SK-N-SH (cell line): ENCODE measurements around the gene KRT81. TPM values are rescaled to one million over a fixed set of nuclear protein-coding genes. Genes with fewer than 3 reads are reported as not detected.

Source experiments
- CTCF ChIA-PET: fragments of 300-600, 350-600 bp; formaldehyde crosslinking; extraction: SDS; loops from one replicate; lab custom pipeline; 2021; lab: Yijun Ruan, JAX
- POLR2A ChIA-PET: fragments of 350-600 bp; sonication (Branson Sonifier 250); formaldehyde crosslinking; extraction: SDS; loops from one replicate; lab custom pipeline; 2020; ENCODE audit warnings: antibody characterized with exemption, inconsistent platforms; lab: Yijun Ruan, JAX
- DNase-seq: peaks from one replicate; pipeline ENCODE4 v3.0.0; 2012
- H2AFZ ChIP-seq: fragments of 200-600 bp; sonication (generic); 2 replicates; pipeline ENCODE4 v1.8.1; 2016; ENCODE audit warnings: antibody characterized with exemption, mild to moderate bottlenecking, low read depth
- H3F3A ChIP-seq: fragments of 200-600 bp; sonication (generic); replicated peaks from 2 replicates; pipeline ENCODE3; 2016; ENCODE audit warnings: antibody characterized with exemption, mild to moderate bottlenecking; ENCODE audit not compliant: insufficient read depth
- H3K27ac ChIP-seq, 2 experiments: fragments of 200-500 bp in 1 of 2; fragments of 200-600 bp in 1 of 2; sonication (Bioruptor generic) in 1 of 2; sonication (generic), shearing (Covaris generic) in 1 of 2; 2 replicates each; pipeline versions ENCODE4 v1.5.1 to v1.6.1; 2014 to 2016; ENCODE audit warnings: low read depth in 2 of 2, inconsistent platforms in 1 of 2, low read length in 1 of 2, mild to moderate bottlenecking in 1 of 2, mixed read lengths in 1 of 2
- H3K27me3 ChIP-seq: fragments of 200-600 bp; sonication (generic), shearing (Covaris generic); 2 replicates; pipeline ENCODE4 v1.6.1; 2016; ENCODE audit warnings: mixed run types; ENCODE audit not compliant: insufficient read depth
- H3K36me3 ChIP-seq, 2 experiments: fragments of 200-500 bp in 1 of 2; fragments of 200-600 bp in 1 of 2; sonication (Bioruptor generic) in 1 of 2; sonication (generic) in 1 of 2; replicated peaks in 1 of 2; 2 replicates each; pipeline versions ENCODE3 to v1.5.1; 2014 to 2016; ENCODE audit warnings: low read length in 1 of 2, mild to moderate bottlenecking in 1 of 2; ENCODE audit not compliant: insufficient read depth in 2 of 2, control insufficient read depth in 1 of 2
- H3K4me1 ChIP-seq, 2 experiments: fragments of 200-500 bp in 1 of 2; fragments of 200-600 bp in 1 of 2; sonication (Bioruptor generic) in 1 of 2; sonication (generic), shearing (Covaris generic) in 1 of 2; 2 replicates each; pipeline versions ENCODE4 v1.5.1 to v1.6.1; 2014 to 2016; ENCODE audit warnings: low read depth in 1 of 2, low read length in 1 of 2, mixed run types in 1 of 2; ENCODE audit not compliant: insufficient read depth in 2 of 2, control insufficient read depth in 1 of 2
- H3K4me2 ChIP-seq: fragments of 200-600 bp; sonication (generic), shearing (Covaris generic); 2 replicates; pipeline ENCODE4 v1.6.1; 2017; ENCODE audit warnings: mixed run types
- H3K4me3 ChIP-seq, 2 experiments: fragments of 200-500 bp in 1 of 2; fragments of 200-600 bp in 1 of 2; sonication (Bioruptor generic) in 1 of 2; sonication (generic), shearing (Covaris generic) in 1 of 2; 2 replicates each; pipeline versions ENCODE4 v1.5.1 to v1.8.1; 2014 to 2016; ENCODE audit warnings: low read depth in 2 of 2, inconsistent platforms in 1 of 2, low read length in 1 of 2, mild to moderate bottlenecking in 1 of 2, mixed read lengths in 1 of 2, moderate library complexity in 1 of 2
- H3K79me2 ChIP-seq: fragments of 200-600 bp; sonication (generic); 2 replicates; pipeline ENCODE4 v1.8.1; 2017; ENCODE audit warnings: mild to moderate bottlenecking; ENCODE audit not compliant: insufficient read depth
- H3K9ac ChIP-seq: fragments of 200-600 bp; sonication (generic); 2 replicates; pipeline ENCODE4 v1.6.1; 2017; ENCODE audit warnings: mixed run types
- H3K9me2 ChIP-seq: fragments of 200-600 bp; sonication (generic); 2 replicates; pipeline ENCODE4 v1.6.1; 2017; ENCODE audit warnings: mixed run types
- H3K9me3 ChIP-seq: fragments of 200-600 bp; sonication (generic); 2 replicates; pipeline ENCODE4 v1.6.1; 2017; ENCODE audit warnings: mixed run types, mild to moderate bottlenecking, moderate library complexity
- H4K20me1 ChIP-seq: fragments of 200-600 bp; sonication (generic); 2 replicates; pipeline ENCODE4 v1.6.1; 2017; ENCODE audit warnings: mild to moderate bottlenecking, mixed run types; ENCODE audit not compliant: insufficient read depth
- CHD2 ChIP-seq: fragments of 150-350 bp; IDR thresholded peaks from 2 replicates; pipeline ENCODE4 v1.6.1; 2018; ENCODE audit warnings: low read length; ENCODE audit not compliant: partially characterized antibody
- ELF1 ChIP-seq: IDR thresholded peaks from 2 replicates; pipeline ENCODE4 v1.4.0; 2012
- FOSL2 ChIP-seq: IDR thresholded peaks from 2 replicates; pipeline ENCODE4 v1.4.0; 2012; ENCODE audit warnings: low read depth, mild to moderate bottlenecking, moderate library complexity, borderline replicate concordance
- FOXJ3 ChIP-seq: sonication (generic); formaldehyde crosslinking; IDR thresholded peaks from 2 replicates; pipeline ENCODE4 v1.5.1; 2020; ENCODE audit warnings: mild to moderate bottlenecking, missing genetic modification reagents
- GABPA ChIP-seq: IDR thresholded peaks from 2 replicates; pipeline ENCODE4 v1.4.0; 2012; ENCODE audit warnings: low read depth, mild to moderate bottlenecking
- MEF2A ChIP-seq: IDR thresholded peaks from 2 replicates; pipeline ENCODE4 v1.4.0; 2012; ENCODE audit warnings: low read depth, borderline replicate concordance
- MXI1 ChIP-seq: IDR thresholded peaks from 2 replicates; pipeline ENCODE4 v1.6.1; 2012; ENCODE audit warnings: mild to moderate bottlenecking, low read depth, low read length, improper control_type of control experiment
- NRF1 ChIP-seq: IDR thresholded peaks from 2 replicates; pipeline ENCODE4 v1.6.1; 2012; ENCODE audit warnings: low read depth, mild to moderate bottlenecking, low read length
- POLR2AphosphoS5 ChIP-seq: IDR thresholded peaks from 2 replicates; pipeline ENCODE4 v1.6.1; 2012; ENCODE audit warnings: low read depth, low read length
- RXRA ChIP-seq: IDR thresholded peaks from 2 replicates; pipeline ENCODE4 v1.4.0; 2012; ENCODE audit warnings: low read depth, mild to moderate bottlenecking, borderline replicate concordance
- SMC3 ChIP-seq: IDR thresholded peaks from 2 replicates; pipeline ENCODE4 v1.6.1; 2012; ENCODE audit warnings: low read depth, low read length, improper control_type of control experiment
- TAF1 ChIP-seq: IDR thresholded peaks from 2 replicates; pipeline ENCODE4 v1.6.1; 2012; ENCODE audit warnings: low read depth, mild to moderate bottlenecking, low read length, moderate library complexity, borderline replicate concordance
- TEAD4 ChIP-seq: IDR thresholded peaks from 2 replicates; pipeline ENCODE4 v1.4.0; 2012; ENCODE audit warnings: mild to moderate bottlenecking, borderline replicate concordance; ENCODE audit not compliant: insufficient read depth
- USF1 ChIP-seq: IDR thresholded peaks from 2 replicates; pipeline ENCODE4 v1.4.0; 2012; ENCODE audit warnings: low read depth, borderline replicate concordance
- YY1 ChIP-seq: IDR thresholded peaks from 2 replicates; pipeline ENCODE4 v1.4.0; 2012; ENCODE audit warnings: low read depth, mild to moderate bottlenecking
- ZBTB33 ChIP-seq: IDR thresholded peaks from 2 replicates; pipeline ENCODE4 v1.4.0; 2012; ENCODE audit warnings: low read depth, borderline replicate concordance
- WGBS: methylation state at CpG from one replicate; pipeline ENCODE4 v1.1.6; 2017; ENCODE audit warnings: low lambda C conversion rate; 5-methylcytosine and 5-hydroxymethylcytosine counted together
- polyA plus RNA-seq, 3 experiments: library from polyadenylated mRNA; depleted of rRNA; stranded (reverse); fragments of >200 nt; gene quantifications; 2 replicates each; pipeline ENCODE4 v1.2.3, GENCODE V29; 2012
- TF ChIP-seq, protein P1 (sequence below): fragments of 200-600 bp; sonication (generic); IDR thresholded peaks from 2 replicates; pipeline ENCODE4 v1.6.1; 2017; ENCODE audit warnings: antibody characterized with exemption, mild to moderate bottlenecking, moderate library complexity

The KRT81 gene
- polyA plus RNA-seq, 1 of the 3 experiments (the other 2 are of a cell fraction), result 1.9 TPM

GRCh38 chr12:52332381-52332780 lies 41.0 kb upstream of the KRT81 start:
- ChIA-PET CTCF (interaction anchor here (0.9 to 5.4 kb wide), 7 partner anchors 27 to 547 kb away, joined by 3 to 25 read pairs (median 3); no protein-coding TSS in a partner anchor), POLR2A (no interaction called here)
- H3K9ac ChIP-seq, result no peak overlapping the region
- no peaks in the 10 kb centered on the region for H3K79me2 ChIP-seq
- H3K4me2 ChIP-seq, result no peak overlapping the region
- TF ChIP-seq TAF1, result no peak
- TF ChIP-seq GABPA, result no peak
- TF ChIP-seq RXRA, result no peak
- no peak for TF ChIP-seq ELF1
- no peak for TF ChIP-seq FOXJ3
- no peaks in the 10 kb centered on the region for H4K20me1 ChIP-seq
- WGBS, result no CpG with 5 or more reads among the region's 1 CpG
- H2AFZ ChIP-seq, result no peak overlapping the region
- no peak overlapping the region for H3K4me3 ChIP-seq
- no peaks in the 10 kb centered on the region for H3K9me2 ChIP-seq
- no peak overlapping the region for H3K27ac ChIP-seq
- 0 out of 2 replicates have a peak, but pooled peaks cover 8% of the 10 kb centered on the region for H3K9me3 ChIP-seq
- no peaks in the 10 kb centered on the region for H3K36me3 ChIP-seq
- H3K4me1 ChIP-seq, result peaks cover 0 to 18% of the 10 kb centered on the region in 2 experiments; a peak in 2 of 4 replicates
- DNase-seq, result no peak
- H3F3A ChIP-seq, result peaks cover 7% of the 10 kb centered on the region
- no peaks in the 10 kb centered on the region; the same call in 1 of the 2 replicates for H3K27me3 ChIP-seq

GRCh38 chr12:52331833-52332232 lies 40.5 kb upstream of the KRT81 start:
- H3K9me2 ChIP-seq, result no peaks in the 10 kb centered on the region
- ChIA-PET POLR2A (no interaction called here), CTCF (interaction anchor here (0.6 to 5.4 kb wide), 10 partner anchors 9 to 548 kb away, joined by 3 to 25 read pairs (median 3); no protein-coding TSS in a partner anchor)
- TF ChIP-seq CHD2 (no peak), TEAD4 (no peak), NRF1 (no peak), FOSL2 (no peak)
- no peak overlapping the region for H3K4me2 ChIP-seq
- no peak overlapping the region for H3K27ac ChIP-seq
- no peaks in the 10 kb centered on the region for H4K20me1 ChIP-seq
- H3K27me3 ChIP-seq, result no peaks in the 10 kb centered on the region; the same call in 1 of the 2 replicates
- peaks cover 3% of the 10 kb centered on the region for H3F3A ChIP-seq
- no peak overlapping the region for H2AFZ ChIP-seq
- H3K36me3 ChIP-seq, result no peaks in the 10 kb centered on the region
- H3K9ac ChIP-seq, result no peak overlapping the region
- no peaks in the 10 kb centered on the region for H3K79me2 ChIP-seq
- 72% methylated on average over 3 of the region's 3 CpGs for WGBS
- no peak overlapping the region for H3K4me3 ChIP-seq
- no peak for DNase-seq
- H3K4me1 ChIP-seq, result peaks cover 0 to 18% of the 10 kb centered on the region in 2 experiments; a peak in 2 of 4 replicates
- 0 out of 2 replicates have a peak, but pooled peaks cover 3% of the 10 kb centered on the region for H3K9me3 ChIP-seq

- Histone ChIP-seq H3K36me3 (no peaks in the 10 kb centered on the region), H3K4me1 (peaks cover 0 to 18% of the 10 kb centered on the region in 2 experiments; a peak in 2 of 4 replicates), H3K27me3 (no peaks in the 10 kb centered on the region; the same call in 1 of the 2 replicates), H3K79me2 (no peaks in the 10 kb centered on the region), H3K9ac (no peak overlapping the region), H4K20me1 (no peaks in the 10 kb centered on the region), H3K4me2 (no peak overlapping the region), H3K9me3 (no peaks in the 10 kb centered on the region), H3K4me3 (no peak overlapping the region), H3K9me2 (no peaks in the 10 kb centered on the region), H3K27ac (no peak overlapping the region), H2AFZ (no peak overlapping the region), H3F3A (no peaks in the 10 kb centered on the region)
- 57% methylated on average over 1 of the region's 1 CpG for WGBS
- ChIA-PET POLR2A (interaction anchor here (0.7 kb wide), 1 partner anchor 131 kb away, joined by 3 read pairs; no protein-coding TSS in a partner anchor), CTCF (interaction anchor here (0.8 to 5.4 kb wide), 9 partner anchors 9 to 175 kb away, joined by 3 to 25 read pairs (median 3); no protein-coding TSS in a partner anchor)
- DNase-seq, result no peak
- TF ChIP-seq MEF2A (no peak), POLR2AphosphoS5 (no peak), USF1 (no peak), FOSL2 (no peak), ZBTB33 (no peak), SMC3 (no peak), MXI1 (no peak), YY1 (no peak)
- TF ChIP-seq, protein P1, sequence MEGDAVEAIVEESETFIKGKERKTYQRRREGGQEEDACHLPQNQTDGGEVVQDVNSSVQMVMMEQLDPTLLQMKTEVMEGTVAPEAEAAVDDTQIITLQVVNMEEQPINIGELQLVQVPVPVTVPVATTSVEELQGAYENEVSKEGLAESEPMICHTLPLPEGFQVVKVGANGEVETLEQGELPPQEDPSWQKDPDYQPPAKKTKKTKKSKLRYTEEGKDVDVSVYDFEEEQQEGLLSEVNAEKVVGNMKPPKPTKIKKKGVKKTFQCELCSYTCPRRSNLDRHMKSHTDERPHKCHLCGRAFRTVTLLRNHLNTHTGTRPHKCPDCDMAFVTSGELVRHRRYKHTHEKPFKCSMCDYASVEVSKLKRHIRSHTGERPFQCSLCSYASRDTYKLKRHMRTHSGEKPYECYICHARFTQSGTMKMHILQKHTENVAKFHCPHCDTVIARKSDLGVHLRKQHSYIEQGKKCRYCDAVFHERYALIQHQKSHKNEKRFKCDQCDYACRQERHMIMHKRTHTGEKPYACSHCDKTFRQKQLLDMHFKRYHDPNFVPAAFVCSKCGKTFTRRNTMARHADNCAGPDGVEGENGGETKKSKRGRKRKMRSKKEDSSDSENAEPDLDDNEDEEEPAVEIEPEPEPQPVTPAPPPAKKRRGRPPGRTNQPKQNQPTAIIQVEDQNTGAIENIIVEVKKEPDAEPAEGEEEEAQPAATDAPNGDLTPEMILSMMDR, result no peak
Observed at GRCh38 chr12:52331039-52331438, 39.7 kb upstream of the KRT81 start.
